HepG2 (cell line): ENCODE results near the gene PPP4C. TPM values are rescaled to one million over a fixed set of nuclear protein-coding genes. Genes with fewer than 3 reads are reported as not detected.

ENCODE experiments used
- BCL3 ChIP-seq: sonication (generic); formaldehyde crosslinking; IDR thresholded peaks from 2 replicates; pipeline ENCODE4 v1.5.1; 2020; ENCODE audit warnings: mild to moderate bottlenecking, missing genetic modification reagents, moderate library complexity
- BCL6 ChIP-seq: IDR thresholded peaks from 2 replicates; pipeline ENCODE4 v1.6.1; 2016; ENCODE audit warnings: missing genetic modification reagents, missing compliant biosample characterization
- CCAR2 ChIP-seq: fragments of 200-400 bp; formaldehyde crosslinking; optimal IDR thresholded peaks from 2 replicates; pipeline ENCODE3; 2018; ENCODE audit warnings: low read depth, mild to moderate bottlenecking, low read length, moderate library complexity
- ETV5 ChIP-seq: IDR thresholded peaks from 2 replicates; pipeline ENCODE4 v1.6.1; 2018; ENCODE audit warnings: missing biosample characterization, missing genetic modification reagents, inconsistent platforms, borderline replicate concordance
- GATAD2A ChIP-seq: IDR thresholded peaks from 2 replicates; pipeline ENCODE4 v1.6.1; 2016
- HMGXB4 ChIP-seq, 2 experiments: sonication (generic) in 1 of 2; formaldehyde crosslinking in 1 of 2; IDR thresholded peaks; 2 replicates each; pipeline versions ENCODE4 v1.4.0 to v1.6.1; 2018 to 2020; ENCODE audit warnings: missing genetic modification reagents in 2 of 2, borderline replicate concordance in 1 of 2, low read depth in 1 of 2, mild to moderate bottlenecking in 1 of 2, missing biosample characterization in 1 of 2
- HOXD1 ChIP-seq: sonication (generic); formaldehyde crosslinking; IDR thresholded peaks from 2 replicates; pipeline ENCODE4 v1.5.0; 2020; ENCODE audit warnings: missing genetic modification reagents
- MEF2D ChIP-seq: sonication (generic); formaldehyde crosslinking; IDR thresholded peaks from 2 replicates; pipeline ENCODE4 v1.5.1; 2020; ENCODE audit warnings: mild to moderate bottlenecking, missing genetic modification reagents
- MNT ChIP-seq: fragments of 450-650 bp; IDR thresholded peaks from 2 replicates; pipeline ENCODE4 v1.6.1; 2016
- NFRKB ChIP-seq: fragments of 450-650 bp; IDR thresholded peaks from 2 replicates; pipeline ENCODE4 v1.6.1; 2017
- PAF1 ChIP-seq: IDR thresholded peaks from 2 replicates; pipeline ENCODE4 v1.6.1; 2016; ENCODE audit warnings: missing genetic modification reagents, missing compliant biosample characterization
- PAX8 ChIP-seq: sonication (generic); formaldehyde crosslinking; IDR thresholded peaks from 2 replicates; pipeline ENCODE4 v1.8.0; 2022; ENCODE audit warnings: mild to moderate bottlenecking, missing genetic modification reagents, borderline replicate concordance
- TIGD3 ChIP-seq: sonication (generic); formaldehyde crosslinking; IDR thresholded peaks from 2 replicates; pipeline ENCODE4 v1.5.1; 2020; ENCODE audit warnings: mild to moderate bottlenecking, missing genetic modification reagents, borderline replicate concordance
- XBP1 ChIP-seq: sonication (generic); formaldehyde crosslinking; IDR thresholded peaks from 2 replicates; pipeline ENCODE4 v1.5.0; 2020; ENCODE audit warnings: missing genetic modification reagents
- ZBTB33 ChIP-seq: sonication (generic); formaldehyde crosslinking; IDR thresholded peaks from 2 replicates; pipeline ENCODE4 v1.4.0; 2020; ENCODE audit warnings: missing genetic modification reagents
- ZIK1 ChIP-seq: sonication (generic); formaldehyde crosslinking; IDR thresholded peaks from 2 replicates; pipeline ENCODE4 v1.5.0; 2020; ENCODE audit warnings: mild to moderate bottlenecking, low read depth, missing genetic modification reagents, borderline replicate concordance
- ZMAT3 ChIP-seq: sonication (generic); formaldehyde crosslinking; conservative IDR thresholded peaks from 2 replicates; pipeline ENCODE4 v1.7.0; 2021; ENCODE audit warnings: missing genetic modification reagents
- ZNF260 ChIP-seq: sonication (generic); formaldehyde crosslinking; IDR thresholded peaks from 2 replicates; pipeline ENCODE4 v1.4.0; 2020; ENCODE audit warnings: missing genetic modification reagents, low read depth, mild to moderate bottlenecking, borderline replicate concordance
- ZNF496 ChIP-seq: sonication (generic); formaldehyde crosslinking; IDR thresholded peaks from 2 replicates; pipeline ENCODE4 v1.8.1; 2023; ENCODE audit warnings: mild to moderate bottlenecking, moderate library complexity, missing genetic modification reagents; ENCODE audit not compliant: insufficient replicate concordance
- ZNF768 ChIP-seq: sonication (generic); formaldehyde crosslinking; IDR thresholded peaks from 2 replicates; pipeline ENCODE4 v1.4.0; 2020; ENCODE audit warnings: missing genetic modification reagents
- ZSCAN22 ChIP-seq: sonication (generic); formaldehyde crosslinking; IDR thresholded peaks from 2 replicates; pipeline ENCODE4 v1.4.0; 2020; ENCODE audit warnings: mild to moderate bottlenecking, missing genetic modification reagents
- polyA plus RNA-seq, 8 experiments: library from polyadenylated mRNA; depleted of rRNA in 3 of 8; stranded (reverse) in 7 of 8; unstranded in 1 of 8; fragments of >200 nt; fragmentation: Illumina TruSeq in 4 of 8; extraction: Trizol in 4 of 8; gene quantifications; 2 replicates each; pipeline versions ENCODE4 v1.2.1 to v1.2.3, GENCODE V29; 2011 to 2016; ENCODE audit warnings: low read depth in 4 of 8, missing spikeins in 1 of 8, mixed read lengths in 1 of 8; ENCODE audit not compliant: insufficient read depth in 1 of 8
- total RNA-seq, 5 experiments: library from RNA; depleted of rRNA; stranded (reverse); fragments of >200 nt; fragmentation: Illumina TruSeq; extraction: Trizol; gene quantifications; 2 replicates each; pipeline ENCODE4 v1.2.3, GENCODE V29; 2016; ENCODE audit warnings: low read depth in 1 of 5

Gene PPP4C
- total and polyA plus RNA-seq, 2 of the 13 experiments (the other 11 are each of a cell fraction or from before 2014, with no cell fraction given) = 176 to 220 TPM

GRCh38 chr16:30091474-30092372, 15.9 kb downstream of the PPP4C start, which contains the start of gene TBX6 (continued):
- TF ChIP-seq ZBTB33 (CRISPR knock-in tag) (peak; percentile 75), BCL6 (CRISPR knock-in tag) (peak; percentile 35; the same call in 1 of the 2 replicates), PAF1 (peak; percentile 26; the same call in 1 of the 2 replicates), CCAR2 (no peak), HMGXB4 (CRISPR knock-in tag; IDR thresholded peaks at IDR 0.05; ENCODE audit: borderline replicate concordance in 1 of 2, low read depth in 1 of 2) (peak; percentile 93 to 97), TIGD3 (CRISPR knock-in tag) (peak; percentile 62), MEF2D (CRISPR knock-in tag) (0 out of 2 replicates have a peak, but pooled peaks have one; percentile 28), ETV5 (CRISPR knock-in tag) (peak; percentile 43), MNT (no peak), NFRKB (no peak), ZNF496 (CRISPR knock-in tag) (no peak), BCL3 (CRISPR knock-in tag) (peak; percentile 78; the same call in 1 of the 2 replicates), PAX8 (CRISPR knock-in tag) (no peak), GATAD2A (CRISPR knock-in tag) (0 out of 2 replicates have a peak, but pooled peaks have one; percentile 31), HOXD1 (CRISPR knock-in tag) (no peak), ZIK1 (CRISPR knock-in tag) (peak; percentile 31), XBP1 (CRISPR knock-in tag) (0 out of 2 replicates have a peak, but pooled peaks have one; percentile 12), ZMAT3 (0 out of 2 replicates have a peak, but pooled peaks have one; percentile 55), ZNF768 (CRISPR knock-in tag) (peak; percentile 67; the same call in 1 of the 2 replicates), ZNF260 (no peak), ZSCAN22 (CRISPR knock-in tag) (no peak)
